ENCODE measurements around the gene FAM13A.

The FAM13A gene

DNA sequence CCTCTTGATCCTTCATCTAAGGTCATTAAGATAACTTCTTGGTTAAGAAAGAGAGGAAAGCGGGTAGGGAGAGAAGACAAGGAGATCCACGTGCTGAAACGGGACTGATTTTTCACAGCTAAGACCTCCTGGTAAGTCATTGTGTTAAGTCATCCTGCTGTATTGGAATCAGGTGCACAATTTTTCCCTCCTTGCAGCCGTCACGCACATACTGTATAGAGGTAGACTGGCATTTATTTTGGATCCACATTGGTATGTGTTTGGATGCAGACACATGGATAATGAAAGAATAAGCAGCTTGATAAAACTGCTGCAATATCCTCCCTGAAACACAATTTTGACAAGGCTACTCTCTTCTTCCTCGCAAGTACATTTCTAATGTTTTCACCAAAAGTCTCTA lies 299.2 kb downstream of the FAM13A start:
- TF ChIP-seq, protein P1, sequence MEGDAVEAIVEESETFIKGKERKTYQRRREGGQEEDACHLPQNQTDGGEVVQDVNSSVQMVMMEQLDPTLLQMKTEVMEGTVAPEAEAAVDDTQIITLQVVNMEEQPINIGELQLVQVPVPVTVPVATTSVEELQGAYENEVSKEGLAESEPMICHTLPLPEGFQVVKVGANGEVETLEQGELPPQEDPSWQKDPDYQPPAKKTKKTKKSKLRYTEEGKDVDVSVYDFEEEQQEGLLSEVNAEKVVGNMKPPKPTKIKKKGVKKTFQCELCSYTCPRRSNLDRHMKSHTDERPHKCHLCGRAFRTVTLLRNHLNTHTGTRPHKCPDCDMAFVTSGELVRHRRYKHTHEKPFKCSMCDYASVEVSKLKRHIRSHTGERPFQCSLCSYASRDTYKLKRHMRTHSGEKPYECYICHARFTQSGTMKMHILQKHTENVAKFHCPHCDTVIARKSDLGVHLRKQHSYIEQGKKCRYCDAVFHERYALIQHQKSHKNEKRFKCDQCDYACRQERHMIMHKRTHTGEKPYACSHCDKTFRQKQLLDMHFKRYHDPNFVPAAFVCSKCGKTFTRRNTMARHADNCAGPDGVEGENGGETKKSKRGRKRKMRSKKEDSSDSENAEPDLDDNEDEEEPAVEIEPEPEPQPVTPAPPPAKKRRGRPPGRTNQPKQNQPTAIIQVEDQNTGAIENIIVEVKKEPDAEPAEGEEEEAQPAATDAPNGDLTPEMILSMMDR (IDR thresholded peaks at IDR 0.05): no peak
- H3K4me3 ChIP-seq (ENCODE audit: low read depth in 1 of 2, low read length in 1 of 2): no peak overlapping the region
- H3K27me3 ChIP-seq: no peaks in the 10 kb centered on the region
- no peaks in the 10 kb centered on the region for H3K9me3 ChIP-seq
- H3K4me1 ChIP-seq (ENCODE audit: control insufficient read depth in 1 of 2, insufficient read depth in 1 of 2, low read depth in 1 of 2, low read length in 1 of 2): no peaks in the 10 kb centered on the region
- no peaks in the 10 kb centered on the region for H3K36me3 ChIP-seq
- no peak overlapping the region for H3K27ac ChIP-seq

DNA sequence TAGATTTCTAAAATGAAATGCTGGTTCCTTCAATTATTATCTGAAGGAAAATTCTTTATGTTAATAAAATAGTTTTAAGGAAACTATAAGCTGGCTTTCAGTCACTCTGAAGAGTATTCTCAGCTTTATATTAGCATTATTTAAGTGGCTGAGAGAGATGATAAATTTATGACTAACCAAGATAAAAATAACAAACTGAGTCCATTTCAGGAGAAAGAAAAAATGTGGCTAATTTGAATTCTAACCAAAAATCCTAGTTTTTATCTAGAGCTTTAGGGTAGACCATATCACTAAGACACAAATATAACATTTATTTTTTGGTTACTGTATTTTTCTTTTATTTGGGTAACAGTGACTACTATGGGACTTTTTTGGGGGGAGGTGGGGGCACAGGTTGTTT lies 299.9 kb downstream of the FAM13A start:
- Histone ChIP-seq H3K4me3 (ENCODE audit: low read depth in 1 of 2, low read length in 1 of 2) (no peak overlapping the region), H3K4me1 (ENCODE audit: control insufficient read depth in 1 of 2, insufficient read depth in 1 of 2, low read depth in 1 of 2, low read length in 1 of 2) (no peaks in the 10 kb centered on the region), H3K27ac (no peak overlapping the region), H3K36me3 (no peaks in the 10 kb centered on the region), H3K27me3 (no peaks in the 10 kb centered on the region), H3K9me3 (no peaks in the 10 kb centered on the region)
- TF ChIP-seq, protein P1 (IDR thresholded peaks at IDR 0.05): no peak

DNA sequence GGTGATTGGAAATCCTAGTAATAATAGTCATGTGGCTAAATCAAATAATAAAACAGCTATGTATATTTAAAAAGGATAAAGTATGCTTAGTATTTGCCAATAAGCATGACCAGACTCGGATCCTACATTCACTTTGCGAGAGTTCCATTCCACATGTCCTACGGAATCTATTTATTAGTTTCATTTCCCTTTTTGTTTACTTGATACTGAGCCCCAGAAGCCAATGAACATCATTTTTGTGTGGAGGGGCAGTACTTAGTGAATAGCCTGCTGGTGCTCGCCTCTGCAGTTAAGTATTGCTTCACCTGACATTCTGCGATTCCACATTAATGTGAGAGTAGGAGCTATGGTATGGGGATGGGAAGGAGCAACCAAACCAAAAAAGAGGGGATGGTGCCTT lies 300.8 kb downstream of the FAM13A start:
- Histone ChIP-seq H3K27me3 (no peaks in the 10 kb centered on the region), H3K27ac (no peak overlapping the region), H3K36me3 (no peaks in the 10 kb centered on the region), H3K9me3 (no peaks in the 10 kb centered on the region), H3K4me3 (ENCODE audit: low read depth in 1 of 2, low read length in 1 of 2) (no peak overlapping the region), H3K4me1 (ENCODE audit: control insufficient read depth in 1 of 2, insufficient read depth in 1 of 2, low read depth in 1 of 2, low read length in 1 of 2) (no peaks in the 10 kb centered on the region)
- TF ChIP-seq, protein P1 (IDR thresholded peaks at IDR 0.05): no peak

DNA sequence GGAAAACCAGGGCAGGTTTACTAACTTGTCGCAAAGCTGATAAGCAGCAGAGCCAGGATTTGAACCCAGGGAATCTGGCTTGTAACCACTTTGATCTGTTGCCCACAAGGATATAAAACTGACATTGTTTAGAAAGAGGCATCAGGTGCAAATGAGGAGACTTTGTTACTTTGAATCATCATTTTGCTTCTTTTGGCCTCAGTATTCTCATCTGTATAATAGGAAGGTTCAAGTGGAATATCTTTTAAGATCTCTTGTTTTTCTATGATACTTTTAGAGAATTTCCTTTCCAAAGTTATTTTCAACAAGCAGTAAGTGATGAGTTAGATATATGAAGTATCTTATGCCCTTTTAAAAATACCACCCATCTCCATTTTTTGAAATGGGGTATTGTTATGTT lies 301.5 kb downstream of the FAM13A start:
- Histone ChIP-seq H3K27ac (no peak overlapping the region), H3K4me1 (ENCODE audit: control insufficient read depth in 1 of 2, insufficient read depth in 1 of 2, low read depth in 1 of 2, low read length in 1 of 2) (no peaks in the 10 kb centered on the region), H3K9me3 (no peaks in the 10 kb centered on the region), H3K4me3 (ENCODE audit: low read depth in 1 of 2, low read length in 1 of 2) (no peak overlapping the region), H3K36me3 (no peaks in the 10 kb centered on the region), H3K27me3 (no peaks in the 10 kb centered on the region)
- TF ChIP-seq, protein P1 (IDR thresholded peaks at IDR 0.05): no peak

DNA sequence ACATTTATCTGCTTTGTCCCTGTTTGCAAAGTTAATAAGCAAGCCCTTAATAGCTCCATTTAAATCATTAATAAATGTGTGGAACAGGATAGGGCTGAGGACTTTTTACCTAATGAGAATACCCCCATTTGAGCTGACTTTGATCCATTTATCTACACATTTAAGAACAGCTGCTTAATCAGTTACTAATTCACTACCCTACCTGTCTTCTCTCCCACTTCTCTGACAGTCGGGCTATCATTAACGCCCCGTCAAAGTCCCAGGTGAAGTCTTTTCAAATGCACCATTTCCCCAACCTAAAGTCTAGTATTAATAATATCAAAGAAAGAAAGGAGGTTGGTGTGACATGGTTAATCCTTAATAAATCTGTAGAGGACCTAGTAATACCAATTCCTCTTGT lies 302.2 kb downstream of the FAM13A start:
- Histone ChIP-seq H3K27me3 (no peaks in the 10 kb centered on the region), H3K9me3 (no peaks in the 10 kb centered on the region), H3K4me1 (ENCODE audit: control insufficient read depth in 1 of 2, insufficient read depth in 1 of 2, low read depth in 1 of 2, low read length in 1 of 2) (no peaks in the 10 kb centered on the region), H3K4me3 (ENCODE audit: low read depth in 1 of 2, low read length in 1 of 2) (no peak overlapping the region), H3K36me3 (no peaks in the 10 kb centered on the region), H3K27ac (no peak overlapping the region)
- TF ChIP-seq, protein P1 (IDR thresholded peaks at IDR 0.05): no peak

Data from neutrophil (primary cell).